ENCODE data around the gene RPRD1B.

The RPRD1B gene

GRCh38 chr20:38063911-38064530, 30.5 kb downstream of the RPRD1B start:
- DNase-seq (ENCODE audit: low spot score) = no peak
- ChIA-PET CTCF (interaction anchor here (0.6 to 1.4 kb wide), 5 partner anchors 9 to 157 kb away, joined by 3 to 7 read pairs (median 3); no protein-coding TSS in a partner anchor), POLR2A (ENCODE audit: low non-redundant PET) (no interaction called here)
- no peak overlapping the region for H3K27ac ChIP-seq
- TF ChIP-seq, protein P1, sequence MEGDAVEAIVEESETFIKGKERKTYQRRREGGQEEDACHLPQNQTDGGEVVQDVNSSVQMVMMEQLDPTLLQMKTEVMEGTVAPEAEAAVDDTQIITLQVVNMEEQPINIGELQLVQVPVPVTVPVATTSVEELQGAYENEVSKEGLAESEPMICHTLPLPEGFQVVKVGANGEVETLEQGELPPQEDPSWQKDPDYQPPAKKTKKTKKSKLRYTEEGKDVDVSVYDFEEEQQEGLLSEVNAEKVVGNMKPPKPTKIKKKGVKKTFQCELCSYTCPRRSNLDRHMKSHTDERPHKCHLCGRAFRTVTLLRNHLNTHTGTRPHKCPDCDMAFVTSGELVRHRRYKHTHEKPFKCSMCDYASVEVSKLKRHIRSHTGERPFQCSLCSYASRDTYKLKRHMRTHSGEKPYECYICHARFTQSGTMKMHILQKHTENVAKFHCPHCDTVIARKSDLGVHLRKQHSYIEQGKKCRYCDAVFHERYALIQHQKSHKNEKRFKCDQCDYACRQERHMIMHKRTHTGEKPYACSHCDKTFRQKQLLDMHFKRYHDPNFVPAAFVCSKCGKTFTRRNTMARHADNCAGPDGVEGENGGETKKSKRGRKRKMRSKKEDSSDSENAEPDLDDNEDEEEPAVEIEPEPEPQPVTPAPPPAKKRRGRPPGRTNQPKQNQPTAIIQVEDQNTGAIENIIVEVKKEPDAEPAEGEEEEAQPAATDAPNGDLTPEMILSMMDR (conservative IDR thresholded peaks at IDR 0.05; ENCODE audit: low read depth) = no peak

- no peak overlapping the region for H3K27ac ChIP-seq
- no peak for DNase-seq (ENCODE audit: low spot score)
- CTCF ChIA-PET = interaction anchor here (0.8 to 2.2 kb wide), 2 partner anchors 8 to 155 kb away, joined by 3 to 10 read pairs; no protein-coding TSS in a partner anchor
- POLR2A ChIA-PET (ENCODE audit: low non-redundant PET) = no interaction called here
- TF ChIP-seq, protein P1 (conservative IDR thresholded peaks at IDR 0.05; ENCODE audit: low read depth) = no peak
Measured at GRCh38 chr20:38065764-38066375, 32.3 kb downstream of the RPRD1B start.

DNA sequence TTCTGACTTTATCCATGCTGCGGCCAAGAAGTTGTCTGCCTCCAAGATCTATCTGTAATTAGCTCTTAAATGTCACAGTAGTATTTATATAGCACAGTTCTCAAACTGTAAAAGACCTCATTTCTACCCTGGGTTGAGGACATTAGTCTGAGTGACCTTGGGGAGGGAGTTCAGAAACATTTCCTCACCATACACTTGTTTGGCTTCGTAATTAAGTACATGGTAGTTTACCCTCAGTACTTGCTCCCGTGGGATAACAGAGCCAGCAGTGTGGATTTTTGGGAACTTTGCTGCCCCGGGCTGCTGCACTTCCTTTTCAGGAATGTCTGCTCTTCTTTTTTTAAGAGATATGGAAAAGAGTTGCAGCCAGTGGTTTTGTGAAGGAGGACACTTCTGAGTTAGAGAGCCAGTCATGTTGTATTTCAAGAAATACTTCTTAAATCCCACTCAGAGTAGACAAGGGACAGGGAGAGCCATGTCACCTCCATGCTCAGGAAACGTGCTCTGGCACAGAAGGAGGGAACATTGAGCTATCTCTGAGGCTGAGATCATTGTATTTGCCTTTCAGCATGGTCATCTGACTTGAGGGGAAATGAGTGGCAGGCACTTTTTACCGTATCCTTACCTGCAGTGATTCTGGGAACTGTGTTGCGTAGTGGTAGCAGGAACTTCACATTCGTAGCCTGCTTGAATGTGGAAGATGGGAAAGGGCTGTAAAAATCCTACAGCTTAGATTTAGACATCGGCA, 33.6 kb downstream of the RPRD1B start:
- ChIA-PET CTCF (interaction anchor here (0.7 to 2.4 kb wide), 3 partner anchors 9 to 64 kb away, joined by 3 to 10 read pairs (median 7); no protein-coding TSS in a partner anchor), POLR2A (ENCODE audit: low non-redundant PET) (no interaction called here)
- TF ChIP-seq, protein P1 (conservative IDR thresholded peaks at IDR 0.05; ENCODE audit: low read depth) = no peak
- no peak for DNase-seq (ENCODE audit: low spot score)
- no peak overlapping the region for H3K27ac ChIP-seq

GRCh38 chr20:38067717-38068365, 34.3 kb downstream of the RPRD1B start:
- ChIA-PET CTCF (interaction anchor here (0.7 to 2.4 kb wide), 2 partner anchors 10 to 63 kb away, joined by 3 to 7 read pairs; no protein-coding TSS in a partner anchor), POLR2A (ENCODE audit: low non-redundant PET) (no interaction called here)
- DNase-seq (ENCODE audit: low spot score) = no peak
- H3K27ac ChIP-seq = no peak overlapping the region
- TF ChIP-seq, protein P1 (conservative IDR thresholded peaks at IDR 0.05; ENCODE audit: low read depth) = no peak

- no peak overlapping the region; the same call in 1 of the 2 replicates for H3K27ac ChIP-seq
- no peak for DNase-seq (ENCODE audit: low spot score)
- TF ChIP-seq, protein P1 (conservative IDR thresholded peaks at IDR 0.05; ENCODE audit: low read depth) = no peak
- POLR2A ChIA-PET (ENCODE audit: low non-redundant PET) = no interaction called here
- CTCF ChIA-PET = interaction anchor here (0.5 to 4.7 kb wide), 30 partner anchors 9 to 450 kb away, joined by 3 to 55 read pairs (median 4); partner anchors contain the start of gene TGM2
Measured at GRCh38 chr20:38072898-38073297, 39.4 kb downstream of the RPRD1B start.

Data from RWPE1 (cell line).